Measurements from ENCODE around the gene BHLHA15. TPM values are rescaled to one million over a fixed set of nuclear protein-coding genes. Genes with fewer than 3 reads are reported as not detected.

The BHLHA15 gene
- total RNA-seq, 1 donor from 2014 or later: not detected

GRCh38 chr7:98196706-98197605 lies 14.3 kb upstream of the BHLHA15 start:
- H3K36me3 ChIP-seq: peaks cover 0 to 31% of the 10 kb centered on the region in 2 donors
- intact Hi-C loops (cut with DNase I): no loop called here

GRCh38 chr7:98199131-98199530 lies 12.1 kb upstream of the BHLHA15 start:
- intact Hi-C loops (cut with DNase I): no loop called here
- Histone ChIP-seq H3K27me3 (no peaks in the 10 kb centered on the region), H3K36me3 (peaks cover 0 to 11% of the 10 kb centered on the region in 2 donors)

More at GRCh38 chr7:98196706-98197605, 14.3 kb upstream of the BHLHA15 start:
- no peaks in the 10 kb centered on the region for H3K9me3 ChIP-seq
- no peak overlapping the region for H3K27ac ChIP-seq
- no peaks in the 10 kb centered on the region for H3K27me3 ChIP-seq
- TF ChIP-seq CTCF (IDR thresholded peaks at IDR 0.05) (no peak), POLR2AphosphoS5 (IDR thresholded peaks at IDR 0.05; ENCODE audit: insufficient read depth in 1 of 2, low read depth in 1 of 2) (no peak), POLR2A (IDR thresholded peaks at IDR 0.05) (no peak)
- H3K4me3 ChIP-seq: no peak overlapping the region
- no peaks in the 10 kb centered on the region for H3K4me1 ChIP-seq
- DNase-seq (ENCODE audit: extremely low spot score in 2 of 2): no peak

GRCh38 chr7:98200364-98200763 lies 10.9 kb upstream of the BHLHA15 start:
- peaks cover 0 to 10% of the 10 kb centered on the region in 2 donors for H3K36me3 ChIP-seq
- H3K9me3 ChIP-seq: no peaks in the 10 kb centered on the region
- no peaks in the 10 kb centered on the region for H3K4me1 ChIP-seq
- H3K4me3 ChIP-seq: no peak overlapping the region
- intact Hi-C loops (cut with DNase I): no loop called here
- H3K27me3 ChIP-seq: no peaks in the 10 kb centered on the region
- H3K27ac ChIP-seq: no peak overlapping the region
- TF ChIP-seq POLR2AphosphoS5 (IDR thresholded peaks at IDR 0.05; ENCODE audit: insufficient read depth in 1 of 2, low read depth in 1 of 2): no peak
- TF ChIP-seq CTCF (IDR thresholded peaks at IDR 0.05): no peak
- TF ChIP-seq POLR2A (IDR thresholded peaks at IDR 0.05): no peak
- DNase-seq (ENCODE audit: extremely low spot score in 2 of 2): no peak

More at GRCh38 chr7:98199131-98199530, 12.1 kb upstream of the BHLHA15 start:
- TF ChIP-seq POLR2A (IDR thresholded peaks at IDR 0.05): no peak
- TF ChIP-seq CTCF (IDR thresholded peaks at IDR 0.05): no peak
- TF ChIP-seq POLR2AphosphoS5 (IDR thresholded peaks at IDR 0.05; ENCODE audit: insufficient read depth in 1 of 2, low read depth in 1 of 2): no peak
- H3K4me1 ChIP-seq: no peaks in the 10 kb centered on the region
- H3K27ac ChIP-seq: no peak overlapping the region
- H3K9me3 ChIP-seq: no peaks in the 10 kb centered on the region
- no peak overlapping the region for H3K4me3 ChIP-seq
- no peak for DNase-seq (ENCODE audit: extremely low spot score in 2 of 2)

- H3K27me3 ChIP-seq: no peaks in the 10 kb centered on the region
- no peak overlapping the region for H3K4me3 ChIP-seq
- no peak overlapping the region for H3K27ac ChIP-seq
- peak in 1 of 2 donors; percentile 65 for DNase-seq (ENCODE audit: extremely low spot score in 2 of 2)
- H3K36me3 ChIP-seq: peaks cover 0 to 30% of the 10 kb centered on the region in 2 donors
- TF ChIP-seq POLR2A (IDR thresholded peaks at IDR 0.05): no peak
- TF ChIP-seq CTCF (IDR thresholded peaks at IDR 0.05): no peak
- no peak for TF ChIP-seq POLR2AphosphoS5 (IDR thresholded peaks at IDR 0.05; ENCODE audit: insufficient read depth in 1 of 2, low read depth in 1 of 2)
- H3K4me1 ChIP-seq: no peaks in the 10 kb centered on the region
- H3K9me3 ChIP-seq: no peaks in the 10 kb centered on the region
- intact Hi-C loops (cut with DNase I): no loop called here
Measured at GRCh38 chr7:98202367-98203195, 8.7 kb upstream of the BHLHA15 start.

All from vagina (tissue), 2 donors.